Measurements from ENCODE around the gene APOBEC4. TPM values are rescaled to one million over a fixed set of nuclear protein-coding genes. Genes with fewer than 3 reads are reported as not detected.

Gene APOBEC4
- total and polyA plus RNA-seq, 4 donors: 1.4 to 5.3 (median 3.1) TPM

- H3K9ac ChIP-seq (ENCODE audit: insufficient read depth in 1 of 2, low read length in 2 of 2): no peak overlapping the region
- no peak overlapping the region for H3K4me3 ChIP-seq
- H3K27ac ChIP-seq (ENCODE audit: low read depth in 1 of 2, low read length in 1 of 2): peak overlapping the region; percentile 21 to 32
- peaks cover 0 to 31% (median 0%) of the 10 kb centered on the region in 5 donors for H3K4me1 ChIP-seq (ENCODE audit: control insufficient read depth in 5 of 5, insufficient read depth in 5 of 5, low read length in 5 of 5)
- no peak for DNase-seq
- H3K36me3 ChIP-seq (ENCODE audit: control insufficient read depth in 4 of 4, insufficient read depth in 4 of 4, low read length in 4 of 4): no peaks in the 10 kb centered on the region
- H3K27me3 ChIP-seq (ENCODE audit: control insufficient read depth in 3 of 3, insufficient read depth in 3 of 3, low read length in 2 of 3): no peaks in the 10 kb centered on the region
- ATAC-seq (ENCODE audit: insufficient read depth, low FRiP score): no peak
- TF ChIP-seq, protein P1, sequence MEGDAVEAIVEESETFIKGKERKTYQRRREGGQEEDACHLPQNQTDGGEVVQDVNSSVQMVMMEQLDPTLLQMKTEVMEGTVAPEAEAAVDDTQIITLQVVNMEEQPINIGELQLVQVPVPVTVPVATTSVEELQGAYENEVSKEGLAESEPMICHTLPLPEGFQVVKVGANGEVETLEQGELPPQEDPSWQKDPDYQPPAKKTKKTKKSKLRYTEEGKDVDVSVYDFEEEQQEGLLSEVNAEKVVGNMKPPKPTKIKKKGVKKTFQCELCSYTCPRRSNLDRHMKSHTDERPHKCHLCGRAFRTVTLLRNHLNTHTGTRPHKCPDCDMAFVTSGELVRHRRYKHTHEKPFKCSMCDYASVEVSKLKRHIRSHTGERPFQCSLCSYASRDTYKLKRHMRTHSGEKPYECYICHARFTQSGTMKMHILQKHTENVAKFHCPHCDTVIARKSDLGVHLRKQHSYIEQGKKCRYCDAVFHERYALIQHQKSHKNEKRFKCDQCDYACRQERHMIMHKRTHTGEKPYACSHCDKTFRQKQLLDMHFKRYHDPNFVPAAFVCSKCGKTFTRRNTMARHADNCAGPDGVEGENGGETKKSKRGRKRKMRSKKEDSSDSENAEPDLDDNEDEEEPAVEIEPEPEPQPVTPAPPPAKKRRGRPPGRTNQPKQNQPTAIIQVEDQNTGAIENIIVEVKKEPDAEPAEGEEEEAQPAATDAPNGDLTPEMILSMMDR (IDR thresholded peaks at IDR 0.05; ENCODE audit: control extremely low read depth, extremely low read depth): no peak
- H3K9me3 ChIP-seq (ENCODE audit: control insufficient read depth in 4 of 4, insufficient read depth in 3 of 4, low read length in 3 of 4): no peaks in the 10 kb centered on the region
- WGBS, 2 donors: 70 to 78% methylated on average over 3 of the region's 3 CpGs
These were observed 312 bp upstream of the APOBEC4 start for GRCh38 chr1:183653462-183653794.

- ATAC-seq (ENCODE audit: insufficient read depth, low FRiP score) (no peak), DNase-seq (no peak)
- H3K4me1 ChIP-seq (ENCODE audit: control insufficient read depth in 5 of 5, insufficient read depth in 5 of 5, low read length in 5 of 5): peaks cover 0 to 39% (median 0%) of the 10 kb centered on the region in 5 donors
- H3K4me3 ChIP-seq: no peak overlapping the region
- no peak overlapping the region for H3K9ac ChIP-seq (ENCODE audit: insufficient read depth in 1 of 2, low read length in 2 of 2)
- 86 to 89% methylated on average over 1 of the region's 1 CpG for WGBS, 2 donors
- no peak overlapping the region for H3K27ac ChIP-seq (ENCODE audit: low read depth in 1 of 2, low read length in 1 of 2)
- H3K27me3 ChIP-seq (ENCODE audit: control insufficient read depth in 3 of 3, insufficient read depth in 3 of 3, low read length in 2 of 3): no peaks in the 10 kb centered on the region
- no peaks in the 10 kb centered on the region for H3K9me3 ChIP-seq (ENCODE audit: control insufficient read depth in 4 of 4, insufficient read depth in 3 of 4, low read length in 3 of 4)
- TF ChIP-seq, protein P1 (IDR thresholded peaks at IDR 0.05; ENCODE audit: control extremely low read depth, extremely low read depth): no peak
- no peaks in the 10 kb centered on the region for H3K36me3 ChIP-seq (ENCODE audit: control insufficient read depth in 4 of 4, insufficient read depth in 4 of 4, low read length in 4 of 4)
These were observed 1.0 kb downstream of the APOBEC4 start for GRCh38 chr1:183652107-183652506.

- ATAC-seq (ENCODE audit: insufficient read depth, low FRiP score) (no peak), DNase-seq (no peak)
- H3K36me3 ChIP-seq (ENCODE audit: control insufficient read depth in 4 of 4, insufficient read depth in 4 of 4, low read length in 4 of 4): no peaks in the 10 kb centered on the region
- H3K4me3 ChIP-seq: no peak overlapping the region
- TF ChIP-seq, protein P1 (IDR thresholded peaks at IDR 0.05; ENCODE audit: control extremely low read depth, extremely low read depth): no peak
- H3K9me3 ChIP-seq (ENCODE audit: control insufficient read depth in 4 of 4, insufficient read depth in 3 of 4, low read length in 3 of 4): no peaks in the 10 kb centered on the region
- 66 to 72% methylated on average over 5 of the region's 5 CpGs for WGBS, 2 donors
- H3K4me1 ChIP-seq (ENCODE audit: control insufficient read depth in 5 of 5, insufficient read depth in 5 of 5, low read length in 5 of 5): peaks cover 0 to 39% (median 0%) of the 10 kb centered on the region in 5 donors
- H3K27ac ChIP-seq (ENCODE audit: low read depth in 1 of 2, low read length in 1 of 2): no peak overlapping the region
- H3K27me3 ChIP-seq (ENCODE audit: control insufficient read depth in 3 of 3, insufficient read depth in 3 of 3, low read length in 2 of 3): no peaks in the 10 kb centered on the region
- H3K9ac ChIP-seq (ENCODE audit: insufficient read depth in 1 of 2, low read length in 2 of 2): no peak overlapping the region
These were observed 1.5 kb downstream of the APOBEC4 start for GRCh38 chr1:183651612-183652011.

- no peak for ATAC-seq (ENCODE audit: insufficient read depth, low FRiP score)
- 95 to 96% methylated on average over 8 of the region's 8 CpGs for WGBS, 2 donors
These were observed 5.1 kb downstream of the APOBEC4 start for GRCh38 chr1:183648042-183648441.

More at GRCh38 chr1:183648042-183648441, 5.1 kb downstream of the APOBEC4 start:
- DNase-seq: no peak
- TF ChIP-seq, protein P1 (IDR thresholded peaks at IDR 0.05; ENCODE audit: control extremely low read depth, extremely low read depth): no peak
- Histone ChIP-seq H3K9ac (ENCODE audit: insufficient read depth in 1 of 2, low read length in 2 of 2) (no peak overlapping the region), H3K9me3 (ENCODE audit: control insufficient read depth in 4 of 4, insufficient read depth in 3 of 4, low read length in 3 of 4) (no peaks in the 10 kb centered on the region), H3K36me3 (ENCODE audit: control insufficient read depth in 4 of 4, insufficient read depth in 4 of 4, low read length in 4 of 4) (no peaks in the 10 kb centered on the region), H3K27ac (ENCODE audit: low read depth in 1 of 2, low read length in 1 of 2) (no peak overlapping the region), H3K27me3 (ENCODE audit: control insufficient read depth in 3 of 3, insufficient read depth in 3 of 3, low read length in 2 of 3) (no peaks in the 10 kb centered on the region), H3K4me3 (no peak overlapping the region), H3K4me1 (ENCODE audit: control insufficient read depth in 5 of 5, insufficient read depth in 5 of 5, low read length in 5 of 5) (peaks cover 0 to 25% (median 0%) of the 10 kb centered on the region in 5 donors)

All from lung (tissue), 12 donors.